8988T (cell line): ENCODE data around the gene FAP.

ENCODE experiments used
- DNase-seq: peaks from one replicate; pipeline ENCODE4 v3.0.0; 2011

The FAP gene

GRCh38 chr2:162242586-162243280 is 512 bp downstream of the FAP start:
- no peak for DNase-seq

DNA sequence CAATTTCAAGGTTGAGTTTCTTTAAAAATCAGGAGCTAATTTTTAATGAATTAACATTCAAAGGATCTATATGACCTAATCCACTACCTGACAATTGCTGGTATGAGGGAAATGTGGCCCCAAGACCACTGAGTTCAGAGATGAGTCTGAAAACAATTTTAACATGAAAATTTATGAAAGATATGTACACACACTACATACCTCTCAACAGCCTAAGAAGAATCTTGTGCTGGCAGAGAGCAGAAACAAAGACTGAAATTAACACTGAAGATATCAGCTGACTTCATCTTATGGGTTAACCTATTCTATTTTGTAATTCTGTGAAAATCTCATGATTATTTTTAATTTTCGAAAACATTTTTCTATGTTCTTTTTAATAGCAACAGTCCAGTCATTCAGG is 1.7 kb downstream of the FAP start:
- no peak for DNase-seq

- DNase-seq = no peak
Observed at GRCh38 chr2:162234620-162235462, 8.4 kb downstream of the FAP start.

GRCh38 chr2:162233197-162233596 is 10.0 kb downstream of the FAP start:
- no peak for DNase-seq

GRCh38 chr2:162232671-162233070 is 10.6 kb downstream of the FAP start:
- DNase-seq = no peak

DNA sequence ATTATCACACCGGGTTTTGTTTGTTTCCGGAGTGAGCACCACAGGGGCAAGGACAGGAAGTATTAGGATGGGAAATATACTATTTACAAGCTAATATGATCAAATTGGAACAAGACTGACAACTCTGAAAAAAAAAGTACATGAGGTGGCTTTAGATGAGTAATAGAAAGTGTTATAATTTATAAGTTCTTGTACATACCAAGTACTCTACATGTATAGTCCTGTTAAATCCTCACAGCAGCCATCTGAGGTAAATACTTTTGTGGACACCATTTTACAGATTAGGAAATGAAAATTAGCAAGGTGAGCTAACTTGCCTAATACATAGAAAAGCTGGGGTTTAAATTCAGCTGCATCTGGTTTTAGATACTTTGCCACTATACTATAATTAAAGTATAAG is 11.2 kb downstream of the FAP start:
- no peak for DNase-seq

DNA sequence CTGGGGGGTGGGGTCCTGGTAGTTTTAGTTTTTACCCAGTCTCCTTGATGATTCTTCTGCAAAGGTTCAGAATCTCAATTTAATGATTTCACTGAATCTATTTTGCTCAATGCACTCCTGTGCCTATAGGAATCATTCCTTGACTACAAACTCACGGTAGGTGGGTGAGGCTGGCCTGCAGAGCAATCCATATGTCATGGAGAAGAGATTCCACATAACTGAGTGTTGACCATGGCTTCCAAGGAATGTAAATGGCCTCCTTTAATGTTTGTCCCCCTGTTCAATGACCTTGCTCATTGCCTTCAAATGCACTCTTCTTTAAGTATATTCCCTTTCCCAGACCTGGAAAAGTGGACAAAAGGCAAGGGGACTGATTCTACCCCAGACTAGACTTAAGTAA is 12.5 kb downstream of the FAP start:
- no peak for DNase-seq

- no peak for DNase-seq
Observed at GRCh38 chr2:162226836-162227235, 16.4 kb downstream of the FAP start.

- DNase-seq = peak; percentile 21
Observed at GRCh38 chr2:162221064-162221463, 22.2 kb downstream of the FAP start.

DNA sequence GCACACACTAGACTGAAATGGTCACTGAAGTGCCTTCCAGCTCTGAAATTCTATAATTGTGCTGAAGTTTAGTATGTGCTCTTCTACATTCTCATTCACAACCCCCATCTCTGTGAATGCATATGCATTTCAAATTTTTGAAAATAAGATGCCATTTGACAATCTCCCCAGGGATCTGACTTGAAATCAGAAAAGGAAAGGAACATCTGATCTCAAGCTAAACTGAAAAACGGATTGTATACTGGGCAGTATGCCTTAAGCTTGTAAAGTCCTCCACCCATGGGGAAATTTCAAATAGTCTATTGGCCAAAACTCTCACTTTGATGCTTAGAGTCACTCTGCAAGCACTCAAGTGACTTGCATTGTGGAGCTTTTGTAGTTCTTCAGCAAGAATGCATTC is 22.9 kb downstream of the FAP start:
- DNase-seq = no peak

DNA sequence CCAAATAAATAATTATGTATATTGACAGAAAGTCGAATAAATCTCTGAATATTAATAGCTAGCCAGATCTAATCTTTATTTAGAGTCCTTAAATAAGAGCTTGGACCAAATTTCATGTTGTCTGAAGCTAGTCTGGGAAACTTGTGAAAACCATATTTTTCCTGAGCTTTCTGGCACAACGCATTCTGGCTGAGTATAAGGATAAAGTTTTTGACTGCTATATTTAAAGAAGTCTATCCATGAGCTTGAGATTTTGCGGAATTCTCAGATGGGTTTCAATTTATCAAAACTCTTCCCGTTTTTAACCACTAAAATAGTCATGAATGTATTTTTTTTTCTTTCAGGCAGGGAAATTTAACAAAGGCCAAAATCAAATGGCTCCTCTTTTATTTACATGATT is 23.8 kb downstream of the FAP start:
- DNase-seq = no peak

DNA sequence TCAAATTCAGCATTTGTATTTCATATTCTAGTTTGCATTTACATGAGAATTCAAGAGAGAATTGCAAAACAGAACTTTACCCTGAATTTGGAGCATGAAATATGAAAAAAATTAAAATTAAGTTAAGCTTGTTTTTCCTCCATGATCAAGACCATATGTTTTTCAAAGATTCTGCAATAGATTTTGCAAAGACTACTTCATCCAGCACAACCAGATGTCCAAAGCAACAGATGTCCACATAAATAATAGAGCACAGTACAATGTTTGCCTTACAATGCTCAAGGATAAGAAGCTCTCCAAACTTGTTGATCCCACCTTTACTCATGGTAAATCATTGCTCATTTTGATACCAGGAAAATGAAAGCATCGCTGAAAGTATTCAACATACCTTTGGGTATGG is 25.6 kb downstream of the FAP start:
- no peak for DNase-seq

- no peak for DNase-seq
Observed at GRCh38 chr2:162215162-162215561, 28.1 kb downstream of the FAP start.

DNA sequence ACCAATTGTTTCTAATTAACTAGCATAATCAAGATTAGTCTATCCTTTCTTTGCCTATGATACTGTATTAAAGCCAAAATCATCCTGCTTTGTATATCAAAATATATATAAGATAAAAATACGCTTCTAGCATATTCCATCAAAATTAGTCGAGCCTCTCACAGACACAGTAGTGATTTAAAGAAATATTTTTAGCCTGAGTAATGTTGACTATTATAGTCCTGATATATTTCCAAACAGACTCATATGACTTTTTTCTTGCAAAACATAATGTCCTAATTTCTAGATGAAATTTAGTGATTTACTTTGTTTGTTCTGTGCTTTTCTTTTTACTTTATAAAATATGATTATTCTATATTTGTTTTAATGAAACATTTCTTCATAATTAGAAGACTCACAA is 30.9 kb downstream of the FAP start:
- no peak for DNase-seq

DNA sequence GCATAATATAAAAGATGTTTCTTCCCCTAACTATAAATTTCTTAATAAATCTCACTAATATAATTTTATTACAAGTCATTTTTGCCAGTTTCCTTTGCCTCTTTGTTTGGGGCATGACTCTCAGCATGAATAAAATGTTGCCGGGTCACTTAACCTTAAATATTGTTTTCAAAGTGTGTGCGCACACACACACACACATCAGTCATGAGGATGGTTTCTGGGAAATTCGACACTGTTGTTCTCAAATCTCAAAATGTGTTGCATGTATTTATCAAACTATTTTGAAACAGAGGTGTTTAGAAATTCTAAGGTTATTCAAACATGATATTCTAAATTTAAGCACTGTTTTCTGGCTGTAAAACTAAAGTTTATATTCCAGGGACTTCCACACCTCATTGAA is 31.5 kb downstream of the FAP start:
- no peak for DNase-seq

- no peak for DNase-seq
Observed at GRCh38 chr2:162210385-162210784, 32.9 kb downstream of the FAP start.

- DNase-seq = no peak
Observed at GRCh38 chr2:162202203-162202602, 41.0 kb downstream of the FAP start.

DNA sequence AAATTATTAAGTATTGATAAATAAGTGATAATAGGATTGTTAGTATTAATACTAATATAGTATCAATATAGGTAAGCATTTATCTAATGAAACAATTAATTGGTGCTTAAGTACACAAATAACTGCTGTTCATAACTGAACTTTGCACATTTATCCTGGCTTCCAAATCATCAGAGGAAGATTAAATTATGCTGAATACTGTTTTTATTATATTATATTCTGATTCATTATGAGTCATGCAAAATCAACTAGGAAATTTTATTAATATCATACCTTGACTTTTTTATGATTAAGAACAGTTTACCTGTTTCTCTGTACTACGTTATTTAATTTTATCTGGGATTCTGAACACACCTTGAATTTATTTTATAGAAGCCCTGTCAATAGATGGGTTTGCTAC is 42.6 kb downstream of the FAP start:
- DNase-seq = no peak

GRCh38 chr2:162199913-162200312 is 43.3 kb downstream of the FAP start:
- no peak for DNase-seq

GRCh38 chr2:162198239-162198638 is 45.0 kb downstream of the FAP start:
- no peak for DNase-seq

GRCh38 chr2:162197069-162197825 is 46.0 kb downstream of the FAP start:
- no peak for DNase-seq

DNA sequence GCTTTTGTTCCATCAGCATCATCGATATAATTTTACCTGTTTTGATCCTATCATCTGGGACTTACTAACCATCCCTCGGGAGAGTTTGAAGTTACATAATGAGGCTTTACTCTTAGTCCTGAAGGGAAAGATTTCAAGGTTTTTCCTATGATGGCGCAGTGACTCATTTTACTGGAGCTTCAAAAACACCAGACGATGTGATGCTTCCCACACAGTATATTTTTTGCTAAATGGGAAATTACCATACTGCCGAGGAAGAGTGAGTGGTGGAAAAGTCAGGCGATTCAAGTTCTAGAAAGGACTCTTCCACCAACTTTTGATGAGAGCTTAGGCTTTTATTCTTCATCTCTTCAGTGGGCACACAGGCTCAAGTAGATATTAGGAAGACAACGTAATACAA is 46.6 kb downstream of the FAP start:
- DNase-seq = no peak

DNA sequence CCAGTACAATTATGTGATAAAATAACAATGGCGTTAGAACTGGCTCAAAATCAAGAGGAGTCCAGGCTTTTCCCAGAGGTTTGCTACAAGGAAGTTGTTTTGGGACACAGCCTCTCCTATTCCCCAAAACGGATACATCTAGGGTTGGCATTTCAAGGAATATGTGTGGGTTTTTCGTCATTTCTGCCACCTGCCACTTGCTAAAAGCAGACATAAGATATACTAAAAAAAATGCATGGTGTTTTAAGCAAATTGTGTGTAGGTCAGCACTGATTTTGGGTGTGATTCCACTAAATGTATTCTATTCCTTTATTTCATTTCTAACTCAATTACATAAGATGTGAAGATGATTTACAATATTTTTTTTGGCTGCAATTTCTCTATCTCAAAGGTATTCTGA is 54.8 kb downstream of the FAP start:
- no peak for DNase-seq
